Liver (tissue), 9 donors: ENCODE measurements around the gene NTM. TPM values are rescaled to one million over a fixed set of nuclear protein-coding genes. Genes with fewer than 3 reads are reported as not detected.

Experiments used
- DNase-seq: peaks from one replicate; pipeline ENCODE4 v3.0.0-alpha.2; 2017; ENCODE audit warnings: low spot score
- H3K27ac ChIP-seq, 2 donors: one replicate each; pipeline ENCODE4 v1.7.0; 2013; ENCODE audit warnings: inconsistent platforms in 2 of 2, low read length in 2 of 2, control low read depth in 1 of 2, low read depth in 1 of 2, mild to moderate bottlenecking in 1 of 2
- H3K27me3 ChIP-seq, 4 donors: one replicate each; pipeline versions ENCODE4 v1.6.1 to v1.7.0; 2013; ENCODE audit warnings: low read length in 3 of 4, inconsistent platforms in 1 of 4, mild to moderate bottlenecking in 1 of 4, moderate library complexity in 1 of 4; ENCODE audit not compliant: control insufficient read depth in 4 of 4, insufficient read depth in 4 of 4
- H3K36me3 ChIP-seq, 4 donors: one replicate each; pipeline versions ENCODE4 v1.6.1 to v1.7.0; 2013; ENCODE audit warnings: low read length in 3 of 4, mild to moderate bottlenecking in 3 of 4, low read depth in 1 of 4, moderate library complexity in 1 of 4; ENCODE audit not compliant: control insufficient read depth in 4 of 4, insufficient read depth in 3 of 4
- H3K4me1 ChIP-seq, 4 donors: one replicate each; pipeline versions ENCODE4 v1.6.1 to v1.7.0; 2013; ENCODE audit warnings: low read length in 3 of 4, mild to moderate bottlenecking in 3 of 4, moderate library complexity in 1 of 4; ENCODE audit not compliant: control insufficient read depth in 4 of 4, insufficient read depth in 4 of 4
- H3K4me3 ChIP-seq, 3 donors: one replicate each; pipeline versions ENCODE4 v1.6.1 to v1.7.0; 2013; ENCODE audit warnings: low read length in 3 of 3, control low read depth in 1 of 3, low read depth in 1 of 3, mild to moderate bottlenecking in 1 of 3
- H3K9ac ChIP-seq, 2 donors: one replicate each; pipeline ENCODE4 v1.7.0; 2013; ENCODE audit warnings: low read length in 2 of 2, mild to moderate bottlenecking in 2 of 2, moderate library complexity in 2 of 2, control low read depth in 1 of 2, low read depth in 1 of 2
- H3K9me3 ChIP-seq, 4 donors: one replicate each; pipeline versions ENCODE4 v1.6.1 to v1.7.0; 2013; ENCODE audit warnings: low read length in 3 of 4; ENCODE audit not compliant: control insufficient read depth in 4 of 4
- ATF3 ChIP-seq: IDR thresholded peaks from 2 replicates; pipeline ENCODE4 v1.6.1; 2016; ENCODE audit warnings: antibody characterized with exemption
- FOXA1 ChIP-seq: IDR thresholded peaks from 2 replicates; pipeline ENCODE4 v1.6.1; 2016; ENCODE audit warnings: antibody characterized with exemption
- FOXA2 ChIP-seq: IDR thresholded peaks from 2 replicates; pipeline ENCODE4 v1.6.1; 2016; ENCODE audit warnings: antibody characterized with exemption
- GABPA ChIP-seq, 2 donors: IDR thresholded peaks in 1 of 2; conservative IDR thresholded peaks in 1 of 2; 2 replicates each; pipeline ENCODE4 v1.6.1; 2016; ENCODE audit warnings: antibody characterized with exemption in 2 of 2, mild to moderate bottlenecking in 1 of 2, moderate library complexity in 1 of 2
- HNF4A ChIP-seq, 2 donors: conservative IDR thresholded peaks; 2 replicates each; pipeline ENCODE4 v1.6.1; 2016; ENCODE audit warnings: antibody characterized with exemption in 2 of 2, mild to moderate bottlenecking in 2 of 2
- HNF4G ChIP-seq: IDR thresholded peaks from 2 replicates; pipeline ENCODE4 v1.6.1; 2016; ENCODE audit warnings: antibody characterized with exemption
- JUND ChIP-seq, 2 donors: IDR thresholded peaks; 2 replicates each; pipeline ENCODE4 v1.6.1; 2016; ENCODE audit warnings: antibody characterized with exemption in 2 of 2
- RAD21 ChIP-seq, 2 donors: IDR thresholded peaks; 2 replicates each; pipeline ENCODE4 v1.6.1; 2016; ENCODE audit warnings: antibody characterized with exemption in 2 of 2, mild to moderate bottlenecking in 2 of 2
- REST ChIP-seq: IDR thresholded peaks from 2 replicates; pipeline ENCODE4 v1.6.1; 2016; ENCODE audit warnings: antibody characterized with exemption, mild to moderate bottlenecking
- RXRA ChIP-seq, 2 donors: IDR thresholded peaks; 2 replicates each; pipeline ENCODE4 v1.6.1; 2017 to 2018; ENCODE audit warnings: antibody characterized with exemption in 2 of 2, mild to moderate bottlenecking in 1 of 2
- SP1 ChIP-seq: IDR thresholded peaks from 2 replicates; pipeline ENCODE4 v1.6.1; 2018; ENCODE audit warnings: antibody characterized with exemption, mild to moderate bottlenecking
- WGBS: extraction: QIAGEN DNeasy Blood & Tissue Kit; methylation state at CpG from one replicate; pipeline ENCODE4 v1.1.7; 2013; 5-methylcytosine and 5-hydroxymethylcytosine counted together
- polyA plus RNA-seq, 2 donors: library from polyadenylated mRNA; stranded (reverse) in 1 of 2; unstranded in 1 of 2; fragments of 200-250 nt in 1 of 2; fragments of >200 nt in 1 of 2; fragmentation: Nextera tagmentation in 1 of 2; extraction: Ambion mirVana in 1 of 2; gene quantifications; one replicate each; pipeline versions ENCODE4 v1.2.1 to v1.2.3, GENCODE V29; 2013 to 2015
- total RNA-seq, 2 donors: library from RNA; depleted of rRNA; stranded (reverse); fragments of >200 nt; gene quantifications; one replicate each; pipeline ENCODE4 v1.2.3, GENCODE V29; 2014
- donor health status: healthy.
- donor health status: healthy.
- donor health status: healthy.
- donor health status: healthy.
- donor health status: healthy.

Gene NTM
- total and polyA plus RNA-seq, 4 donors, result 0.08 to 1.1 (median 0.08) TPM; not detected in 1

GRCh38 chr11:131913267-131913666 lies 542.9 kb downstream of the NTM start:
- Histone ChIP-seq H3K4me3 (no peak overlapping the region), H3K4me1 (peaks cover 0 to 8% (median 2%) of the 10 kb centered on the region in 4 donors), H3K27ac (no peak overlapping the region), H3K9ac (no peak overlapping the region), H3K36me3 (no peaks in the 10 kb centered on the region), H3K9me3 (no peaks in the 10 kb centered on the region), H3K27me3 (peaks cover 6 to 19% (median 7%) of the 10 kb centered on the region in 4 donors)
- no peak for TF ChIP-seq FOXA1
- TF ChIP-seq JUND (IDR thresholded peaks at IDR 0.05), result no peak
- TF ChIP-seq SP1, result no peak
- 88% methylated on average over 4 of the region's 4 CpGs for WGBS
- no peak for DNase-seq

- TF ChIP-seq RAD21 (IDR thresholded peaks at IDR 0.05) (peak; percentile 9 to 14), JUND (IDR thresholded peaks at IDR 0.05) (no peak), HNF4A (conservative IDR thresholded peaks at IDR 0.05) (no peak)
- Histone ChIP-seq H3K27me3 (peaks cover 5 to 19% (median 8%) of the 10 kb centered on the region in 4 donors), H3K4me3 (no peak overlapping the region), H3K9ac (no peak overlapping the region), H3K36me3 (no peaks in the 10 kb centered on the region), H3K4me1 (peaks cover 0 to 8% (median 2%) of the 10 kb centered on the region in 4 donors), H3K9me3 (no peaks in the 10 kb centered on the region), H3K27ac (no peak overlapping the region)
- no peak for DNase-seq
- WGBS, result 76% methylated on average over 3 of the region's 3 CpGs
Measured at GRCh38 chr11:131914361-131914774, 544.0 kb downstream of the NTM start.

GRCh38 chr11:131916638-131917037 lies 546.2 kb downstream of the NTM start:
- no peaks in the 10 kb centered on the region for H3K36me3 ChIP-seq

More at GRCh38 chr11:131916638-131917037, 546.2 kb downstream of the NTM start:
- Histone ChIP-seq H3K4me1 (no peaks in the 10 kb centered on the region), H3K27me3 (peaks cover 0 to 14% (median 7%) of the 10 kb centered on the region in 4 donors), H3K27ac (no peak overlapping the region), H3K9me3 (no peaks in the 10 kb centered on the region), H3K9ac (no peak overlapping the region), H3K4me3 (no peak overlapping the region)
- no peak for DNase-seq
- TF ChIP-seq ATF3, result no peak
- TF ChIP-seq SP1, result no peak
- TF ChIP-seq RXRA (IDR thresholded peaks at IDR 0.05), result no peak
- no peak for TF ChIP-seq GABPA (IDR thresholded peaks at IDR 0.05 in 1 of 2, conservative IDR thresholded peaks at IDR 0.05 in 1 of 2)
- no peak for TF ChIP-seq FOXA2
- no peak for TF ChIP-seq HNF4A (conservative IDR thresholded peaks at IDR 0.05)
- no peak for TF ChIP-seq HNF4G
- no peak for TF ChIP-seq REST
- TF ChIP-seq FOXA1, result no peak
- 84% methylated on average over 5 of the region's 5 CpGs for WGBS
